ES-I3 (cell line): ENCODE results near the gene IRS2.

Source experiments
- H3K36me3 ChIP-seq: 2 replicates; pipeline ENCODE4 v1.6.1; 2013; ENCODE audit warnings: mild to moderate bottlenecking, low read length, control low read depth, moderate library complexity; ENCODE audit not compliant: insufficient read depth
- H3K4me1 ChIP-seq: 2 replicates; pipeline ENCODE4 v1.6.1; 2013; ENCODE audit warnings: mild to moderate bottlenecking, control low read depth, low read length; ENCODE audit not compliant: insufficient read depth
- H3K9ac ChIP-seq: 2 replicates; pipeline ENCODE4 v1.6.1; 2013; ENCODE audit warnings: low read depth, mild to moderate bottlenecking, low read length, moderate library complexity
- H3K9me3 ChIP-seq: 2 replicates; pipeline ENCODE4 v1.6.1; 2013; ENCODE audit warnings: mild to moderate bottlenecking, low read length, moderate library complexity; ENCODE audit not compliant: control insufficient read depth, insufficient read depth

The IRS2 gene

GRCh38 chr13:109764045-109764444, 22.3 kb downstream of the IRS2 start:
- no peaks in the 10 kb centered on the region for H3K36me3 ChIP-seq
- H3K9me3 ChIP-seq = no peaks in the 10 kb centered on the region
- no peak overlapping the region for H3K9ac ChIP-seq
- H3K4me1 ChIP-seq = peaks cover 9% of the 10 kb centered on the region

- no peaks in the 10 kb centered on the region for H3K36me3 ChIP-seq
Observed at GRCh38 chr13:109762791-109763190, 23.6 kb downstream of the IRS2 start.

GRCh38 chr13:109761695-109762094, 24.7 kb downstream of the IRS2 start:
- H3K9ac ChIP-seq = no peak overlapping the region
- H3K9me3 ChIP-seq = no peaks in the 10 kb centered on the region
- no peaks in the 10 kb centered on the region for H3K36me3 ChIP-seq
- peaks cover 9% of the 10 kb centered on the region for H3K4me1 ChIP-seq

More at GRCh38 chr13:109762791-109763190, 23.6 kb downstream of the IRS2 start:
- peaks cover 9% of the 10 kb centered on the region for H3K4me1 ChIP-seq
- H3K9me3 ChIP-seq = no peaks in the 10 kb centered on the region
- H3K9ac ChIP-seq = no peak overlapping the region

- H3K9me3 ChIP-seq = no peaks in the 10 kb centered on the region
- no peaks in the 10 kb centered on the region for H3K36me3 ChIP-seq
- H3K9ac ChIP-seq = no peak overlapping the region
- H3K4me1 ChIP-seq = peaks cover 9% of the 10 kb centered on the region
Observed at GRCh38 chr13:109760951-109761350, 25.4 kb downstream of the IRS2 start.

GRCh38 chr13:109760402-109760801, 26.0 kb downstream of the IRS2 start:
- Histone ChIP-seq H3K36me3 (0 out of 2 replicates have a peak, but pooled peaks cover 5% of the 10 kb centered on the region), H3K4me1 (peaks cover 9% of the 10 kb centered on the region)

DNA sequence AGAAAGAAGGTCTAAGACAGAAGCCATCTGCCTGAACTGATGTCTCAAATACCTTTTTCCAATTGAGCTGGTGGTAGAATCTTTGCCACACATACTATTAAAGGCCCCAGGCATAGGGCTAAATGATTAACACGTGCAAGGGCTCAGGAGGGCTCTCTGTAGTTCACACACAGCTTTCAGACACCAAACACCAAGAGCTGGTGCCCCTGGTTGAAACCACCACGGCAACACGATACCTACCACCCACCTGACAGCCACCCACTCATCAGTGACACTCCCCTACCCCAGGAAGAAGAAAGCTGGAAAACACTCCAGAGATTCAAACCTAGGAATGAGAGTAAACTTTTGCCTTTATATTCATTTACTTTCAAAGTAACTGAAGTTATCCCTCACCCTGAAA, 26.8 kb downstream of the IRS2 start:
- Histone ChIP-seq H3K9me3 (no peaks in the 10 kb centered on the region), H3K36me3 (0 out of 2 replicates have a peak, but pooled peaks cover 5% of the 10 kb centered on the region), H3K4me1 (peaks cover 8% of the 10 kb centered on the region), H3K9ac (no peak overlapping the region)

More at GRCh38 chr13:109760402-109760801, 26.0 kb downstream of the IRS2 start:
- H3K9ac ChIP-seq = no peak overlapping the region
- no peaks in the 10 kb centered on the region for H3K9me3 ChIP-seq

DNA sequence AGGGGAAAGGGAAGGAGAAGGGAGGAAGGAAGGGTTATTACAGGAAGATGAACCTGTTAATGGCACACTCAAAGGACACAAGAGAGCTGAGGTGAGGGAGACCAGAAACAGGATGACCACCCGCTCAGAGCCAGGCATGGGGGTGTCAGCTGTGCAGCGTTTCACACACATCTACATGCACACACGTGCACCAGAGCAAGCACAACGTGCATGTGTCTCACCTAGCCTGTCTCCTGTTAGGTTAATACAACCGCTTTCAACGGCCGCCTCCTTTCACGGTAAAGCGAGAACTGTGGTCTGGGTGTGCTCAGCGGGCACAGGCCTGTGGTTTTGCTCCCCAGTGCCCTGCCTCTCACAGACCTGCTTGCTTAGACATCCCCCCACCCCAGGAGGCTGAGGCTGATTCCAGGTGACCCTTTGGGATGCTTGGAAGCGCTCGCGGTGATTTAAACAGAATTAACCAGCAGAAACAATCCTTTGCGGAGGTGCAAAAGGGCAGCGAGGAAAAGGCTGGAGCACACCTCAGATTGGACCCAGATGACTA, 27.4 kb downstream of the IRS2 start:
- H3K9ac ChIP-seq = no peak overlapping the region
- no peaks in the 10 kb centered on the region for H3K9me3 ChIP-seq
- 0 out of 2 replicates have a peak, but pooled peaks cover 5% of the 10 kb centered on the region for H3K36me3 ChIP-seq
- peaks cover 2% of the 10 kb centered on the region; the same call in 1 of the 2 replicates for H3K4me1 ChIP-seq

DNA sequence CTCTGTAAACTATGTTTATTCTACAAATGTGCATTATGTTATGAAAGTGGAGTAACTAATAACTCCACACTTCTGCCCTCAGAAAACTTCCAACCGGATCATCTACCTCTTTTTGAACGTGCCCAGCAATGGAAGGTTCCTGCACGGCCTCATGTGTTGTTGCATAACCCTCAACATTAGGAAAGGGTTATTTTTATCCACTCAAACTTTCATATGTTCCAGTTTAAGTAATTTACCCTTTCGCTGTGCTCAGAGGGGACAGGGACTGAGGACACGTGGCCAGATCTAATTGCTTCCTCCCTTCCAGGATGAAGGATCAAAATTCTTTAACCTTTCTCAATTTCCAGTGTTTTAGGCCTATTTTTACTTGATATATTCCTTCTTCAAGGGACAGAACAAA, 29.6 kb downstream of the IRS2 start:
- H3K9ac ChIP-seq = no peak overlapping the region
- H3K9me3 ChIP-seq = no peaks in the 10 kb centered on the region
- H3K4me1 ChIP-seq = no peaks in the 10 kb centered on the region
- peaks cover 7% of the 10 kb centered on the region for H3K36me3 ChIP-seq

DNA sequence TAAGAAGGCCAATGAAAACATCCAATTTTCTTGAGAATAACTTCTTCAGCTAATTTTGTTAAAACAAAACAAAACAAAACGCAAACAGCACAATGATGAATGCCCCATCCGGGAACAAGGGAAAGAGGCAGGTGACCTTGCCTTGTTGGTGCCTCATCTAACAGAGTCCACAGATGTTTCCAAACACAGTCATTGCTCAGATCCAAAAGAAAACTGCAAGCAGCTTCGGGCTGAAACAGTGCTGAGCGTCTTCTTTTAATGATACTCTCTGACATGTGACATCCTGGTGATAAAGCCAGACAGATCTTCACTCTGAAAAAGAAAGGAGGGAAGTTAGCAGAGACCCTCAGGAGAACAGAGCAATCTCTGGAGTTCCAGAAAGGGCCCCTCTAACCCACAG, 30.4 kb downstream of the IRS2 start:
- H3K4me1 ChIP-seq = no peaks in the 10 kb centered on the region
- peaks cover 7% of the 10 kb centered on the region for H3K36me3 ChIP-seq
- H3K9ac ChIP-seq = no peak overlapping the region
- no peaks in the 10 kb centered on the region for H3K9me3 ChIP-seq

DNA sequence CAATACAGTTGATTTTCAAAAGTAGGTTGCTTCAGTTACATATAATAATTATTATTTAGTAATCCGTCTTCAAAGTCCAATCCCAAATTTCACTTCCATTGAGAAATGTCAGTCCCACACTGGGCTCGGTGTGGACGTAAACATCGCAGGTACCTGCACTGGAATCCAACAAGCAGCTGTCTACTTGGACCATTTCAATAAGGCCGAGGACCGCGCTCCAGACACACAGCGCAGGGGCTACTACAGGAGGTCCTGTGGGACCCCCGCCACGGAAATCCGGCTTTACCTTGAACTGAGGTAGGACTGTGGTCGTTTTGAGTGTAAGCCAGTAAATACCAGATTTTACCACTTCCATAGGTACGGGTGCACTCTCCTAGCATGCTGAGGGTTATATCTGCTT, 30.8 kb downstream of the IRS2 start:
- H3K9me3 ChIP-seq = no peaks in the 10 kb centered on the region
- H3K4me1 ChIP-seq = no peaks in the 10 kb centered on the region
- no peak overlapping the region for H3K9ac ChIP-seq
- peaks cover 7% of the 10 kb centered on the region for H3K36me3 ChIP-seq

DNA sequence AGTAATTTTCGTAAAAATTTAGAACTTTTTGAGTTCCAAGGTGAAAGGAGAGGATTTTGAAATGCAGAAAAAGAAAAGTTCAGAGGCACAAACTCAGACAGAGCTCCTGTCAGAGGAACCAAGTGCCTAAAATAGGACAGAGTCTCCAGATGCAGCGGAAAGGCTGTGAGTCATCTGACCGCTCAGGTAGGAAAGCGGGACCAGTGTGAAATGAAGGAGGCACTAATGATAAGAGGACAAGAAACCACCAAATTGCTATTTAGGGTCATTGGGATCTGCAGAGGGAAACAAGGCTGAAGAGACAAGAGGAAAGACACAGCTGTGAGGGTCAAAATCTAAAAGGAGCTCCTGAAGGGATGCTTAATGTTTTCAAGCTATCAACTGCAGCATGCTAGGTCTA, 34.9 kb downstream of the IRS2 start:
- H3K9me3 ChIP-seq = no peaks in the 10 kb centered on the region; the same call in 1 of the 2 replicates
- H3K36me3 ChIP-seq = peaks cover 7% of the 10 kb centered on the region
- no peak overlapping the region for H3K9ac ChIP-seq
- no peaks in the 10 kb centered on the region for H3K4me1 ChIP-seq

GRCh38 chr13:109750221-109750775, 36.1 kb downstream of the IRS2 start:
- no peaks in the 10 kb centered on the region for H3K4me1 ChIP-seq
- peaks cover 2% of the 10 kb centered on the region for H3K36me3 ChIP-seq
- no peaks in the 10 kb centered on the region; the same call in 1 of the 2 replicates for H3K9me3 ChIP-seq
- no peak overlapping the region for H3K9ac ChIP-seq

DNA sequence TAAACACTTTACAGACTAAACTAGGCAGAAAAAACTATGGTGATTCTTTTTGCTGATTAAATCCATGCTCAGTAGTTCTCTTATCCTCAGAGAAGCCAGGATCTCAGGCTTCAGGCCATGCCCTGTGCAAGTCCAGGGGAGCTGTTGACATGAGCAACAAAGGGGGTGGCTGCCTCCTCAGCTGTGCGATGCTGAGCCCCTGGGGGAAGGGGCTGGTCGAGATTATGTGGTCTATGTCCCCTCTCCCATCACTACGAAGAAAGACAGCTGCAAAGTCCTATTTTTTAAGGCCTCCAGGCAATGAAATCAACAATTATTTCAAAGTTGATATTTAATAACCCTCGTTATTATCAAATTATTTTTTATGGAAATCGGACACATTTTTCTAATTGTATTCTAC, 37.0 kb downstream of the IRS2 start:
- H3K4me1 ChIP-seq = peaks cover 7% of the 10 kb centered on the region
- H3K9ac ChIP-seq = no peak overlapping the region
- no peaks in the 10 kb centered on the region; the same call in 1 of the 2 replicates for H3K9me3 ChIP-seq
- H3K36me3 ChIP-seq = peaks cover 2% of the 10 kb centered on the region

DNA sequence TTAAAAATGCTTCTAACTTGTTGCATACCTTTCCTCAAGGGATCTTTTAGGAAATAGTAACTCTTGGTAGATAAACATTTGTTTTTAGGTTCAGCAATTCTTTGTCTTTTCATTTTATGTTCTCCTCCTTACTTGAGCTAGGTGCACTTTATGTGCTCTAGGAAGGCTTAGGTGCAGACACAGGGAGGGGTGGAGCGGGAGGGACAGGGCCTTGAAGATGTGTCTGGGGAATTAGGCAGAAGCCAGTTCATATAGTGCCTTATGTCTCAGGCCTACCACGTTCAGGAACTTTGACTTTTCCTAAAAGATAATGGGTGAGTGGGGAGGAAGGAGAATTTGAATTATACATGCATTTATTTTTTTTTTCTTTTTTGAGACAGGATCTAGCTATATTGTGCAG, 37.7 kb downstream of the IRS2 start:
- no peak overlapping the region for H3K9ac ChIP-seq
- H3K4me1 ChIP-seq = peaks cover 12% of the 10 kb centered on the region
- H3K36me3 ChIP-seq = peaks cover 2% of the 10 kb centered on the region
- no peaks in the 10 kb centered on the region; the same call in 1 of the 2 replicates for H3K9me3 ChIP-seq

DNA sequence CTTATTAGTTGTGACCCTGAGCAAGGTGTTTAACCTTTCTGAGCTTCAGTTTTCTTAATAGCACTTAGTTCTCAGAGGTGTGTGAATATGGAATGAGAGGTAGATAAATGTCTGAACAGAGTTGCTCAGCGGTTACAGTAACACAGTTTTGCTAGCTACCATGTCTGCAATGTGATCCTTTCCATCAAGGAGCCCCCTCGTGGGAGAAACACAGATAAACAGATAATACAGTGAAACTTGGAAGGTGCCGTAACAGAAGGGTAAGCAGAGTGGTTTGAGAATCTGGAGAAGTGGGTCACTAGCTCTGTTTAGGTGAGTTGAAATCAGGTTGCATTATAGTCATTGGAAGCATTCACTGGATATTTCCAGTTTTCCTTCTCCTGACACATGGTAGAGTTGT, 38.9 kb downstream of the IRS2 start:
- H3K4me1 ChIP-seq = peaks cover 12% of the 10 kb centered on the region
- H3K9ac ChIP-seq = no peak overlapping the region
- H3K36me3 ChIP-seq = no peaks in the 10 kb centered on the region; the same call in 1 of the 2 replicates
- H3K9me3 ChIP-seq = no peaks in the 10 kb centered on the region; the same call in 1 of the 2 replicates
